GM19035 (cell line): ENCODE measurements around the gene USH1G.
"Not testable (repeated sequence)": the region's sequence is repeated elsewhere in the genome, so short reads cannot be mapped to it uniquely, and the experiment has no call there.

Experiments used
- ATAC-seq: cut with Tn5 transposase; IDR thresholded peaks from one replicate; pipeline ENCODE4 v1.9.1; 2021; ENCODE audit not compliant: unreplicated experiment

The USH1G gene

DNA sequence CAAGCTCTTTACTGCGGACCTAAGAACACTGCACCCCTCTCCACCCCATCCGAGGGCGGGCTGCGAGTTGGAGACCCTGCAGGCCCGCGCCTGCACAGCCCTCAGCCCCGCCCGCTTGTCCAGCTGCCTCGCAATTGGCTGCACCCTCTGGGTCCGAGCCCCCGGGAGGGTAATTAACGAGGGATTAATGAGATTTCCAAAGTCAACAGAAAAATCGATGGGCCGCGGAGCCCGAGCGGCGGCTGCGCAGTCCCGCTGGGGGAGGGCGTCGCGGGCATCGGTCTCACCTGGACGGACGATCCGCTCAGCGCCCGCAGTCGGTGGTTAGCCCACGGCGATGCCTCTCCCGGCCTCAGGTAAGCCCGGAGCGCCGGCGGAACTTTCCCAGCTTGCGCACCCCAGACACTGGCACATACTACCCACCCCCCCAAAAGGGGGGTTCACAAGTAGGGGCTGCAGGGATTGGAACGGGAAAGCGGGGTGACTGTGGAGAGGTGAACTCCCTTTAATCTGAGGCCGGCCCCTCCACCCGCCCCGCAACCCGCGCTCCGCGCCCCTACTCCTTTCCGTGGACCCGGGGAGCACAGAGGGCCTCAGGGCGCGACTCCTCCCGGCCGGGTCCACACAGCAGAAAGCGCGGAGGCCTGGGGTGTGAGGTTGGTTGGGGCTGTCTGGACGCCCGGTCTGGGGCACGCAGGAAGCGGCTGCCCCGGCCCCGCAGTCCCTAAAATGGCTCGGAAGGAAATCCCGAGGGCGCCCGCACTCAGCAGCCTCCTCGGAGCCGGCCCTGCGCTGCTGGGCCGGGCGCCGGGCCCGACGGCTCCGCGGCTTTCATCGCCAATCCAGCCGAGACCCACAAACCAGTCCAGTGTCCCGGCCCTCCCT lies 12.8 kb upstream of the USH1G start, which contains the start of gene OTOP3:
Gene OTOP3 (plus strand): TSS at position 314 of the 885 bp plus-strand sequence. CDS start 24 bp downstream, at position 338.
- ATAC-seq: no peak

DNA sequence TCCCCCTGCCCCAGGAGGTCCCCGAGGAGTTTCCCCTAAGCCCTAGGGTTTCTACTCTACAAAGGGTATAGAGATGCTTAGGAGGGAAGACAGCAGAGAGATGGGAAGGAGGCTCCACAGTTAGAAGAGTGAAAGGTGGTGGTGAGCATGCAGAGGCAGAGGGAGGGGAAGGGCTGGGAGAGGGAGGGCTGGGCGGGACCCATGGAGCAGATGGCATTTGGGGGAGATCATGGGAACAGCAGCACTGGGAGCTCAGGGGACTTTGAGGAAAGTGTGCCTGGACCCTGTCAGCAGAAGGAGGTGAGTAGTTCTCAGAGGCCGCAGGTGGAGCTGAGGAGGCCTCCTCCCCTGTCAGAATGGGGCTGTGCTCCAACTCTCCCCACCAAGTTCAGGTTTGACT lies 12.0 kb upstream of the USH1G start:
- no peak for ATAC-seq

- ATAC-seq: no peak
Measured at GRCh38 chr17:74930535-74931036, 7.5 kb upstream of the USH1G start.

GRCh38 chr17:74928786-74929185 lies 5.7 kb upstream of the USH1G start:
- no peak for ATAC-seq

- ATAC-seq: no peak
Measured at GRCh38 chr17:74925242-74925641, 2.2 kb upstream of the USH1G start.

- ATAC-seq: no peak
Measured at GRCh38 chr17:74924250-74924948, 1.3 kb upstream of the USH1G start, which contains the start of gene OTOP2. Gene OTOP2, plus strand, starts transcription at chr17:74924273. Its CDS starts 360 bp downstream, at chr17:74924633.

DNA sequence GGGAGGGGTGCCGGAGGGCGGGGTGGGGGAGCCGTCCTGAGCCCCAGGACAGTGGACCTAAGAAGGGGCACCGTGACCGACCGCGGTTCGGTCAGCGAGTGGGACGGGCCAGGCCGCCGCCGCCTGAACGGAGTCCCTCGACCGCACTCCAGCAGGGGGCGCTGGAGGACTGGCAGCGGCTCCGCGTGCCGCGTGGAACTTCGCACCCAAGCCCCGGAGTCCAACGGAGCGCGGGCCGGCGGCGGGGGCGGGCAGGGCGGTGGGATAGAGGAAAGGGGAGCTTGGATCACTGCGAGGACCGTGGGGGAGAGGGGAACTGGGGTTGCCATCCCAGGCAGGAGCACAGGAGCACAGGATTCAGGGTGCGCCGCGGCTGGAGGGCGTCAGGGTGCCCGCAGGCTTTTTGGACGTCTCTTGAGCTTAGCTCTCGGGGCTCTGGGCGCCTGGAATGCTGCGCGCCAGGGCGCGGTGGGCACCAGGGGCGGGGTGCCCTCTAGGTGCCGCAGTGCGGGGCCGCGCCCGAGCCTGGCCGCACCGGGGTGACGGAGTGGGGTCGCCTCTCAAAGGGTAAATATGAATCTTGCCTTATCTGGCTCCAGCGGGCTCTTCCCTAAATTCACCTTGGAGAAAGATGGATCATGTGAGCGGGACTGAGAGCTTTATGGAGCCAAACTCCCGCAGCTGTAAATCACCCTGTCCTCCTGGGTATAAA lies 639 bp upstream of the USH1G start:
- no peak for ATAC-seq

- ATAC-seq: no peak
Measured at GRCh38 chr17:74922172-74922571, 883 bp downstream of the USH1G start.

GRCh38 chr17:74921769-74922168 lies 1.3 kb downstream of the USH1G start:
- ATAC-seq: no peak

GRCh38 chr17:74921026-74921681 lies 1.9 kb downstream of the USH1G start:
- no peak for ATAC-seq

DNA sequence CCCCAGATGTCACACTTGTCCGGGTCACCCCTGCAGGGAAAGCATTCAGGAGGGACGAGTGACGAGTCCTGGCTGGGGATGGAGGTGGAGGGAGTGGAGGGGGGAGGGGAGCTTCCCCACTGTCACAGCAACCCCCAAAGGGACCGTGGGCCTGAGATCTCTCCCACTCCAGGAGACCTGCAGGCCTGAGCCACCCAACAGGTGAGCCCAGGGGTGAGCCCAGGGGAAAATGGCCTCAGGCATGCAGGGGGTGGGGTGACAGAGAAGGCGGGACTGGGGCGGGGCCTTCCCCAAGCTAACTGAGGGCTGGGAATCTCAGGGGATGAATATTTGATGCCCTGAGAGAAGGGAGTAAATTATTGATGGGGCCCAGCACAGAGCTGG lies 2.4 kb downstream of the USH1G start:
- ATAC-seq: no peak

- no peak for ATAC-seq
Measured at GRCh38 chr17:74920306-74920620, 2.8 kb downstream of the USH1G start.

- ATAC-seq: no peak
Measured at GRCh38 chr17:74919440-74920305, 3.4 kb downstream of the USH1G start.

DNA sequence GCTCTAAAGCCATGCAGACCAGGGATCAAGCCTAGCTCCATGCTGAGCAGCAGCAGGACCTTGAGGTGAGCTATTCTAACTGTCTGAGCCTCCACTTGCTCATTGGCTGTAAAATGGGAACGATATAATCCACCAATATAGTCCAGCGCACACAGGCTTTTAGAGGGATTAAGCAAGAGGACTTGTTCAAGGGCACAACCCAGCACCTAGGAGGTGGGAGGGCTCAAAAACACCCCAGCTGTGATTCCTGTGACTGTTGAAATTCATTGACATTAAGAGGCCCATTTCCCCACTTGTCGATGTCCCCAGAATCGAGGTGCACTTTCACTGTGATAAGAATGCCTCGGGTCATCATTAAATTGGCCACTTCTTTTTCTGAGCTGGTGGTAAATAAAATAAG lies 4.1 kb downstream of the USH1G start:
- no peak for ATAC-seq

- ATAC-seq: no peak
Measured at GRCh38 chr17:74917430-74917829, 5.6 kb downstream of the USH1G start.

- ATAC-seq: no peak
Measured at GRCh38 chr17:74916851-74917199, 6.2 kb downstream of the USH1G start.

DNA sequence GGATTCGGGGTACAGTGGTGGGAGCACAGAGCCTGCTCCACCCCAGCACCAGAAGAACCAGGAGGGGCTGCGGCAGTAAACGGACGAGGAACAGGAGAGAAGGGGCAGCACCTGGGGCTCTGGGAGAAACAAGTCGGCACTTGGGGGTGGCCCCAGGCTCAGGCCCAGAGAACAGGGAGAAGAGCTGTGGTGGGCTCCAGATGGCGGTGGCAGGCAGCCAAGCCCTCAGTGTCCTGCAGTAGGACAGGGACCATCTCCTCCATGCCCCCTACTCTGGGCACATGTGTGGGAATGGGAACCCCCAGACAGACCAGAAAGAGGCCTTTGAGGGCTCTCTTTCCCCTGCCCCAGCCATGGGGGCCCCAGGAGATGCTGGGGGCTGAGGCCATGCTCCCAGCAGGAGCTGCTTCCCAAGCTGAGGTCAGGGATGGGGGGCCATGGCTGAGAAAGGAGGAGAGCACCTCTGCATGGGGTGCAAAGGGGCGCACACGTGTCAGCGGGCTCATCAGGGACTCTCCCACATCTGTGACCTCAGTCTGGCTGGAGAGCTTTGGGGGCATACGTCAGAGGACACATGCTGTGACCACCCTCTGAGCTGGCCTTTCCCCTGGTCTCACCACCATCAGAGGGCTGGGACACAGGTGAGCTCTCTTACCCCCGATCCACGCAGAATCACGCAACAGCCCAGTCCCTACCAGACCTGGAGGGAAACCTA lies 6.8 kb downstream of the USH1G start:
- no peak for ATAC-seq

DNA sequence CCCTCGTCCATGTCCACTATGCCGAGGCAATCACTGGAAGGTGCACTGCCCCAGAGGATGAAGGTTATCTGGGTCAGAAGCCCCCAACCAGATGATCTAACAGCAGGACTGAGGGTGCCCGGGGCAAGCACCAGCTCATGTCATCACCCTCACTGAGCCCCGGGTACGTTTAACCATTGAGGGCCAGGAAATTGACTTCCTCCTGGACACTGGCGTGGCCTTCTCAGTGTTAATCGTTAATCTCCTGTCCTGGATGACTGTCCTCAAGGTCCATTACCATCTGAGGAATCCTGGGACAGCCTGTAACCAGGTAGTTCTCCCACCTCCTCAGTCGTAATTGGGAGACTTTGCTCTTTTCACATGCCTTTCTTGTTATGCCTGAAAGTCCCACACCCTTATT lies 11.6 kb downstream of the USH1G start:
- not testable (repeated sequence) for ATAC-seq

DNA sequence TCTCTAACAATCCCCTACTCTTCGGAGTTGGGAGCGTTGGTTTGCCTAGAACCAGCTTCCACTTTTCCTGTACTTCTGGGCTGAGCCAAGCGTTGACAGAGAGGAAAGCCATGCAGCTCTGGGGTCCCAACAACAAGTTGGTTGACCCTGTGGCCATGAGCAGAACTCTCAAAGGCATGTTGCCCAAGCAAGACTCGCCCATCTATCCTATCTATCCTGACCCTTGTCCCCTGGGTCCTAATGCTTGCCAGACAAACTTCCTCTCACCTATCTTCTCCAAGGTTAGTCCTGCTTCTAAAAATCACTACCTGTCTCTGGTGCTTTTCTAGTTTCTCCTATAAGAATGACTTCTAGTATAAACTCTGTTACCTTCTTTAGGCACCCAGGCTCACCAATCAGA lies 14.0 kb downstream of the USH1G start:
- not testable (repeated sequence) for ATAC-seq
